ENCODE results near the gene TRANK1.
A peak's percentile ranks its signal among the peaks of the same experiment; 100 is the strongest.

The TRANK1 gene

DNA sequence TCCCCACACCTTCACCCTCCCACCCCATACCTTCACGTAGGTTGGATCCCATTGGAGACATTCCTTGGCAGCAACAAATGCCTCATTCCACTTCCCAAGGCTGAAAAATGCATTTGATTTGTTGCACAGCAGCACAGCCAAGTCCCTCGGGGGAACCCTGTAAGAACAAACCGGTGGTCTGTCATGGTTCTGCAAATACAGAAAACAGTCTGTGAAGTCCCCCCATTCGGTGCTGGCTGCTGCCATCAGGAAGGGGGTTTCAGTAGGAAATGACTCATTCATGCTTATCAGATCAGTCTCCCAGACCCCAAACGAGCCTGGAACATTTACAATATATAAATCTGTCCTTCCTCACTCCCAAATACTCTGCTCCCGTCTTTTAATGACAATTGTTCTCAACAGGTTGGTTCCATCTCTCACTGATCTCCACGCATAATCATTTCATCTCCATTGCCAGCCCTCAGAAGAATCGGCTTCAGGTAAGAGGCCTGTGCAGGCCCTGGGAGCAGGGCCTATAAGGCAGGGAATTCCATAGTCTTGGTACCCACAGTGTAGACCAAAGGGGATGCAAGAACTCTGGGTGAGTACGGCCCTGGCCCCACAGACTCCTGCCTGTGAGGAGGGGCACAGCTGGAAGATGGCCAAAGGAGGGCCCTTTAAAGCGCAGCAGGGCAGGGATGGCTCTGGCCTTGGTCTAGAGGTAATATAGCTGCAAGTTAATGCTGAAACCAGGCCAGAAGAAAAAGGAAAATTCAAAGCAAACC lies 41.6 kb downstream of the TRANK1 start:
- H3K18ac ChIP-seq (ENCODE audit: low read depth in 1 of 2, low read length in 2 of 2) = no peak overlapping the region

DNA sequence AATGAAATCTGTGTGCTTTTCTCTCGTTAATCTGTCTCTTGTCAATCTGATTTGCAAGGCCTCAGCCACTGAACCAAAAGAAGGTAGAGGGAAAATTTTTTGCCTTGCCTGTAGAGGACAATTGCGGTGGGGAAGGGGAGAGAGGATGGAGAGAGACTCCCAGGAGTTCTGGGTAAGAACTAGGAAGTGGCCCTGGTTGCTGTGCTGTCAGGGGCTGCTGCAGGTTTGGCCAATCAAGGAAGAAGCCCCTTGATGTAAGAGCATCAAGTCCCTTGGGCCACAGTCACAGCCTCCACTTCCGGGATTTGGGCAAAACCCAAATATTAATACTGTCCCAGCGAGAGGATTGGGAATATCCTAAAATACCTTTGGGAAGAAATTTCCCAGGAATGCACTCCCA lies 43.3 kb downstream of the TRANK1 start:
- no peaks in the 10 kb centered on the region for H3K27me3 ChIP-seq (ENCODE audit: control insufficient read depth in 1 of 2, insufficient read depth in 1 of 2, low read length in 2 of 2)
- no peaks in the 10 kb centered on the region for H3K4me1 ChIP-seq (ENCODE audit: control insufficient read depth, insufficient read depth, low read depth, low read length)
- H2BK15ac ChIP-seq (ENCODE audit: low read depth, poor library complexity, severe bottlenecking) = no peak overlapping the region
- H2AFZ ChIP-seq (ENCODE audit: low read depth, low read length) = no peak overlapping the region
- H2BK12ac ChIP-seq (ENCODE audit: low read length in 2 of 2) = no peak overlapping the region
- no peak overlapping the region for H3K14ac ChIP-seq (ENCODE audit: low read length in 2 of 2)
- H3K9ac ChIP-seq (ENCODE audit: low read length) = no peak overlapping the region
- no peak overlapping the region for H3K4ac ChIP-seq (ENCODE audit: low read depth in 1 of 2, low read length in 2 of 2)
- H4K8ac ChIP-seq (ENCODE audit: low read length) = no peak overlapping the region
- no peak for DNase-seq
- no peak overlapping the region for H3K4me2 ChIP-seq (ENCODE audit: low read length, poor library complexity, severe bottlenecking)
- no peak overlapping the region for H3K27ac ChIP-seq (ENCODE audit: low read length, poor library complexity, severe bottlenecking)
- no peak overlapping the region for H2AK5ac ChIP-seq (ENCODE audit: low read length, severe bottlenecking)
- H4K91ac ChIP-seq (ENCODE audit: low read length) = no peak overlapping the region
- H3K36me3 ChIP-seq (ENCODE audit: control insufficient read depth in 1 of 2, insufficient read depth in 2 of 2, low read depth in 1 of 2, low read length in 2 of 2) = peaks cover 7 to 53% of the 10 kb centered on the region in 2 experiments
- H3K9me3 ChIP-seq (ENCODE audit: control insufficient read depth, low read length) = no peaks in the 10 kb centered on the region
- no peak overlapping the region for H3K23ac ChIP-seq (ENCODE audit: low read length in 2 of 2)
- no peak overlapping the region for H2BK5ac ChIP-seq (ENCODE audit: low read depth, low read length, poor library complexity, severe bottlenecking)
- no peak overlapping the region for H3K18ac ChIP-seq (ENCODE audit: low read depth in 1 of 2, low read length in 2 of 2)
- H3K79me1 ChIP-seq (replicated peaks; ENCODE audit: low read length, poor library complexity, severe bottlenecking) = no peaks in the 10 kb centered on the region
- H2BK120ac ChIP-seq (ENCODE audit: low read depth, low read length) = no peak overlapping the region
- no peak overlapping the region for H3K4me3 ChIP-seq (ENCODE audit: insufficient read depth in 1 of 2, low read depth in 1 of 2, low read length in 2 of 2)
- 94% methylated on average over 4 of the region's 4 CpGs for WGBS

More for the DNA sequence above, 41.6 kb downstream of the TRANK1 start:
- peak; percentile 35 for DNase-seq
- Histone ChIP-seq H2BK120ac (ENCODE audit: low read depth, low read length) (no peak overlapping the region), H2AFZ (ENCODE audit: low read depth, low read length) (no peak overlapping the region), H4K8ac (ENCODE audit: low read length) (peak overlapping the region; percentile 41), H3K23ac (ENCODE audit: low read length in 2 of 2) (no peak overlapping the region), H3K36me3 (ENCODE audit: control insufficient read depth in 1 of 2, insufficient read depth in 2 of 2, low read depth in 1 of 2, low read length in 2 of 2) (peaks cover 3 to 40% of the 10 kb centered on the region in 2 experiments), H3K4me3 (ENCODE audit: insufficient read depth in 1 of 2, low read depth in 1 of 2, low read length in 2 of 2) (no peak overlapping the region), H2AK5ac (ENCODE audit: low read length, severe bottlenecking) (no peak overlapping the region), H3K4me1 (ENCODE audit: control insufficient read depth, insufficient read depth, low read depth, low read length) (peaks cover 3% of the 10 kb centered on the region), H4K91ac (ENCODE audit: low read length) (peak overlapping the region; percentile 48), H3K4ac (ENCODE audit: low read depth in 1 of 2, low read length in 2 of 2) (no peak overlapping the region), H3K9me3 (ENCODE audit: control insufficient read depth, low read length) (no peaks in the 10 kb centered on the region), H3K27ac (ENCODE audit: low read length, poor library complexity, severe bottlenecking) (no peak overlapping the region), H2BK5ac (ENCODE audit: low read depth, low read length, poor library complexity, severe bottlenecking) (no peak overlapping the region), H3K79me1 (replicated peaks; ENCODE audit: low read length, poor library complexity, severe bottlenecking) (no peaks in the 10 kb centered on the region), H3K27me3 (ENCODE audit: control insufficient read depth in 1 of 2, insufficient read depth in 1 of 2, low read length in 2 of 2) (no peaks in the 10 kb centered on the region), H2BK12ac (ENCODE audit: low read length in 2 of 2) (peak overlapping the region; percentile 1 to 90), H3K14ac (ENCODE audit: low read length in 2 of 2) (peak overlapping the region in 1 of 2 experiments; percentile 88), H3K9ac (ENCODE audit: low read length) (no peak overlapping the region), H2BK15ac (ENCODE audit: low read depth, poor library complexity, severe bottlenecking) (no peak overlapping the region), H3K4me2 (ENCODE audit: low read length, poor library complexity, severe bottlenecking) (no peak overlapping the region)
- WGBS = 50% methylated on average over 10 of the region's 10 CpGs

DNA sequence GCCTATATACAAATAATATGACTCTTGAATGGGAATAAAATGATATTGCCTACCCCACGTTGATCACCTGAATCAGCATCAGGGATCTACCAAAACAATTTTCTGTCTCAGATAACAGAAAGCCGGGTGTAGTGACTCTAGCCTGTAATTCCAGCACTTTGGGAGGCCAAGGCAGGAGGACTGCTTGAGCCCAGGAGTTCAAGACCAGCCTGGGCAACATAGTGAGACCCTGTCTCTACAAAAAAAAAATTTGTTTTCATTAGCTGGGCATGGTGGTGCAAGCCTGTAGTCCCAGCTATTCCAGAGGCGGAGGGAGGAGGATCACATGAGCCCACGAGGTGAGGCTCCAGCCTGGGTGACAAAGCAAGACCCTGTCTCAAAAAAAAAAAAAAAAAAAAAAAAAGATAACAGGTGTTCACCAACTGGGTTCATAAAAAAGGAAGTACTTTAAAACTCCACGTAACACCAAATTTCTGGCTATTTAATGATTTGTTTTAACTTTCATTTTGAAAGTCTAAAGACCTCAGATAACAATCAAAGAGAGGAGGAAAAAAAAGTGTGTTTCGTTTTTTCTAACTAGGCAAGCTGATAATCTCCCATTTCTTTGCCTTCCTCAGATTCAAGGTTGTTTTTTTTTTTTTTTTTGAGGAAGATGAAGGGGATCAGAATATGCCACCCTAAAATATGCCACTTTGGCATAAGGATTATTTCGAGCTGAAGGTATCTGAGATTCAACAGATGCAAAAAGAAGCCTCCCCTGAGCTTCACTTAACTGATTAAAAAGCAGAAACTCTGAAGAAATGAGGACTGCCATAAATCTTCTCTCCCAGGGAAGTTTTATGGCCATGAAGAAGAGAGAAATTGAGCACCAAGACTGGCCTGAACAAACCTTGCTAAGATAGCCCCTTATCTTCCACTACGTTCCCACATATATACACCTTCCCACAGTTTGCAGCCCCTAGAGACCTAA lies 44.1 kb downstream of the TRANK1 start:
- Histone ChIP-seq H2AFZ (ENCODE audit: low read depth, low read length) (no peak overlapping the region), H3K79me1 (replicated peaks; ENCODE audit: low read length, poor library complexity, severe bottlenecking) (no peaks in the 10 kb centered on the region), H3K23ac (ENCODE audit: low read length in 2 of 2) (no peak overlapping the region), H2BK15ac (ENCODE audit: low read depth, poor library complexity, severe bottlenecking) (no peak overlapping the region), H3K9ac (ENCODE audit: low read length) (no peak overlapping the region), H4K91ac (ENCODE audit: low read length) (no peak overlapping the region), H4K8ac (ENCODE audit: low read length) (no peak overlapping the region), H3K36me3 (ENCODE audit: control insufficient read depth in 1 of 2, insufficient read depth in 2 of 2, low read depth in 1 of 2, low read length in 2 of 2) (peaks cover 7 to 53% of the 10 kb centered on the region in 2 experiments), H3K4me3 (ENCODE audit: insufficient read depth in 1 of 2, low read depth in 1 of 2, low read length in 2 of 2) (no peak overlapping the region), H2BK12ac (ENCODE audit: low read length in 2 of 2) (no peak overlapping the region), H3K9me3 (ENCODE audit: control insufficient read depth, low read length) (no peaks in the 10 kb centered on the region), H3K14ac (ENCODE audit: low read length in 2 of 2) (no peak overlapping the region), H3K27me3 (ENCODE audit: control insufficient read depth in 1 of 2, insufficient read depth in 1 of 2, low read length in 2 of 2) (no peaks in the 10 kb centered on the region), H3K18ac (ENCODE audit: low read depth in 1 of 2, low read length in 2 of 2) (no peak overlapping the region), H3K4ac (ENCODE audit: low read depth in 1 of 2, low read length in 2 of 2) (no peak overlapping the region), H2BK120ac (ENCODE audit: low read depth, low read length) (no peak overlapping the region), H2BK5ac (ENCODE audit: low read depth, low read length, poor library complexity, severe bottlenecking) (no peak overlapping the region), H3K4me1 (ENCODE audit: control insufficient read depth, insufficient read depth, low read depth, low read length) (no peaks in the 10 kb centered on the region), H3K4me2 (ENCODE audit: low read length, poor library complexity, severe bottlenecking) (no peak overlapping the region), H2AK5ac (ENCODE audit: low read length, severe bottlenecking) (no peak overlapping the region), H3K27ac (ENCODE audit: low read length, poor library complexity, severe bottlenecking) (no peak overlapping the region)
- WGBS = 88% methylated on average over 3 of the region's 8 CpGs
- DNase-seq = no peak
